ENCODE measurements around the gene AADAC.

The AADAC gene

DNA sequence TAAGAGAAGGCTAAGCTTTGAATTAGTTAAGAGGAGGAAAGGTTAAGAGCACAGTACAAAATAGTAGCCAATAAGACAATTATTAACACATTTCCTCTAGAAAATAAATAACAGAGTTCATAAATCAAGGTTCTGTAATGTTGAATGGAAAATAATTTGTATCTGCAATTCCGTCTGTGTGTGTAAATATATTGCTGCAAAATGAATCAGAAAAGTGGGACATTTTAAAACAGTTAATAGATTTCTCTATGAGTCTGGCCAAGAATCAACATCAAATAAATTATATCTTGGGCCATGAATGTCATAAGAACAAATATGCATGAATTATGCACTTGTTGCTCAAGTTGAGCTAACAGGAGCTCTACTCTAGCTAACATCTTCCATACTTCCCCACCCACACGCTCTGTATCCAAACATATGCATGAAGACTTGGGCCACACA, 45.3 kb downstream of the AADAC start:
- Histone ChIP-seq H3K4me2 (ENCODE audit: low read length) (no peak overlapping the region), H3K27me3 (ENCODE audit: control insufficient read depth, low read length) (no peaks in the 10 kb centered on the region), H3K79me2 (ENCODE audit: control insufficient read depth, low read length) (no peaks in the 10 kb centered on the region), H3F3A (ENCODE audit: control insufficient read depth, insufficient read depth) (no peaks in the 10 kb centered on the region), H4K20me1 (ENCODE audit: control insufficient read depth, insufficient read depth, low read depth, low read length) (no peaks in the 10 kb centered on the region), H3K9me2 (replicated peaks; ENCODE audit: control insufficient read depth, low read length) (no peaks in the 10 kb centered on the region), H3K27ac (ENCODE audit: low read depth, low read length) (no peak overlapping the region), H3K4me3 (ENCODE audit: low read length) (no peak overlapping the region), H3K9me3 (ENCODE audit: control insufficient read depth, insufficient read depth, low read length) (no peaks in the 10 kb centered on the region), H3K36me3 (ENCODE audit: control insufficient read depth, low read length) (no peaks in the 10 kb centered on the region), H3K4me1 (ENCODE audit: control insufficient read depth, low read length) (no peaks in the 10 kb centered on the region)
- TF ChIP-seq EZH2phosphoT487 (IDR thresholded peaks at IDR 0.05; ENCODE audit: borderline replicate concordance, low read length) = no peak
- TF ChIP-seq, protein P1, sequence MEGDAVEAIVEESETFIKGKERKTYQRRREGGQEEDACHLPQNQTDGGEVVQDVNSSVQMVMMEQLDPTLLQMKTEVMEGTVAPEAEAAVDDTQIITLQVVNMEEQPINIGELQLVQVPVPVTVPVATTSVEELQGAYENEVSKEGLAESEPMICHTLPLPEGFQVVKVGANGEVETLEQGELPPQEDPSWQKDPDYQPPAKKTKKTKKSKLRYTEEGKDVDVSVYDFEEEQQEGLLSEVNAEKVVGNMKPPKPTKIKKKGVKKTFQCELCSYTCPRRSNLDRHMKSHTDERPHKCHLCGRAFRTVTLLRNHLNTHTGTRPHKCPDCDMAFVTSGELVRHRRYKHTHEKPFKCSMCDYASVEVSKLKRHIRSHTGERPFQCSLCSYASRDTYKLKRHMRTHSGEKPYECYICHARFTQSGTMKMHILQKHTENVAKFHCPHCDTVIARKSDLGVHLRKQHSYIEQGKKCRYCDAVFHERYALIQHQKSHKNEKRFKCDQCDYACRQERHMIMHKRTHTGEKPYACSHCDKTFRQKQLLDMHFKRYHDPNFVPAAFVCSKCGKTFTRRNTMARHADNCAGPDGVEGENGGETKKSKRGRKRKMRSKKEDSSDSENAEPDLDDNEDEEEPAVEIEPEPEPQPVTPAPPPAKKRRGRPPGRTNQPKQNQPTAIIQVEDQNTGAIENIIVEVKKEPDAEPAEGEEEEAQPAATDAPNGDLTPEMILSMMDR (IDR thresholded peaks at IDR 0.05; ENCODE audit: low read depth, low read length, poor library complexity, severe bottlenecking) = no peak

GRCh38 chr3:151859905-151860304, 46.0 kb downstream of the AADAC start:
- no peaks in the 10 kb centered on the region for H3K4me1 ChIP-seq (ENCODE audit: control insufficient read depth, low read length)
- H3K79me2 ChIP-seq (ENCODE audit: control insufficient read depth, low read length) = no peaks in the 10 kb centered on the region
- H3K9me2 ChIP-seq (replicated peaks; ENCODE audit: control insufficient read depth, low read length) = no peaks in the 10 kb centered on the region
- H4K20me1 ChIP-seq (ENCODE audit: control insufficient read depth, insufficient read depth, low read depth, low read length) = no peaks in the 10 kb centered on the region
- no peaks in the 10 kb centered on the region for H3F3A ChIP-seq (ENCODE audit: control insufficient read depth, insufficient read depth)
- H3K9me3 ChIP-seq (ENCODE audit: control insufficient read depth, insufficient read depth, low read length) = no peaks in the 10 kb centered on the region
- no peaks in the 10 kb centered on the region for H3K36me3 ChIP-seq (ENCODE audit: control insufficient read depth, low read length)
- no peak overlapping the region for H3K27ac ChIP-seq (ENCODE audit: low read depth, low read length)
- no peak overlapping the region for H3K4me3 ChIP-seq (ENCODE audit: low read length)
- TF ChIP-seq, protein P1 (IDR thresholded peaks at IDR 0.05; ENCODE audit: low read depth, low read length, poor library complexity, severe bottlenecking) = no peak
- TF ChIP-seq EZH2phosphoT487 (IDR thresholded peaks at IDR 0.05; ENCODE audit: borderline replicate concordance, low read length) = no peak
- no peak overlapping the region for H3K4me2 ChIP-seq (ENCODE audit: low read length)
- H3K27me3 ChIP-seq (ENCODE audit: control insufficient read depth, low read length) = no peaks in the 10 kb centered on the region

- no peaks in the 10 kb centered on the region for H3K27me3 ChIP-seq (ENCODE audit: control insufficient read depth, low read length)
- no peak overlapping the region for H3K4me3 ChIP-seq (ENCODE audit: low read length)
- H3K4me1 ChIP-seq (ENCODE audit: control insufficient read depth, low read length) = no peaks in the 10 kb centered on the region
- no peaks in the 10 kb centered on the region for H3K79me2 ChIP-seq (ENCODE audit: control insufficient read depth, low read length)
- no peaks in the 10 kb centered on the region for H3K9me3 ChIP-seq (ENCODE audit: control insufficient read depth, insufficient read depth, low read length)
- H4K20me1 ChIP-seq (ENCODE audit: control insufficient read depth, insufficient read depth, low read depth, low read length) = no peaks in the 10 kb centered on the region
- no peaks in the 10 kb centered on the region for H3K36me3 ChIP-seq (ENCODE audit: control insufficient read depth, low read length)
- H3K27ac ChIP-seq (ENCODE audit: low read depth, low read length) = no peak overlapping the region
- no peak overlapping the region for H3K4me2 ChIP-seq (ENCODE audit: low read length)
- H3F3A ChIP-seq (ENCODE audit: control insufficient read depth, insufficient read depth) = no peaks in the 10 kb centered on the region
- TF ChIP-seq EZH2phosphoT487 (IDR thresholded peaks at IDR 0.05; ENCODE audit: borderline replicate concordance, low read length) = no peak
- TF ChIP-seq, protein P1 (IDR thresholded peaks at IDR 0.05; ENCODE audit: low read depth, low read length, poor library complexity, severe bottlenecking) = no peak
- H3K9me2 ChIP-seq (replicated peaks; ENCODE audit: control insufficient read depth, low read length) = no peaks in the 10 kb centered on the region
These were observed 49.7 kb downstream of the AADAC start for GRCh38 chr3:151863611-151864010.
